GM06990 (cell line): ENCODE results near the gene TAS2R40.
A peak's percentile ranks its signal among the peaks of the same experiment; 100 is the strongest.
"Not testable (repeated sequence)": the region's sequence is repeated elsewhere in the genome, so short reads cannot be mapped to it uniquely, and the experiment has no call there.

Experiments
- DNase-seq: peaks from one replicate; pipeline ENCODE4 v3.0.0-alpha.2; 2011; ENCODE audit not compliant: insufficient read length; ENCODE audit errors: extremely low read depth
- H3K27me3 ChIP-seq: replicated peaks from 2 replicates; pipeline ENCODE4 v1.6.0; 2011; ENCODE audit warnings: low read length; ENCODE audit not compliant: control insufficient read depth, insufficient read depth
- H3K36me3 ChIP-seq: 2 replicates; pipeline ENCODE4 v1.5.1; 2011; ENCODE audit warnings: low read length; ENCODE audit not compliant: control insufficient read depth, insufficient read depth
- H3K4me3 ChIP-seq: replicated peaks from 2 replicates; pipeline ENCODE4 v1.5.1; 2011; ENCODE audit warnings: low read depth, mild to moderate bottlenecking, control low read depth, low read length
- TF ChIP-seq, protein P1 (sequence below): IDR thresholded peaks from 2 replicates; pipeline ENCODE4 v1.5.1; 2011; ENCODE audit warnings: low read length, control low read depth, mild to moderate bottlenecking, inconsistent platforms; ENCODE audit not compliant: insufficient read depth, poor library complexity, severe bottlenecking

TAS2R40 gene

DNA sequence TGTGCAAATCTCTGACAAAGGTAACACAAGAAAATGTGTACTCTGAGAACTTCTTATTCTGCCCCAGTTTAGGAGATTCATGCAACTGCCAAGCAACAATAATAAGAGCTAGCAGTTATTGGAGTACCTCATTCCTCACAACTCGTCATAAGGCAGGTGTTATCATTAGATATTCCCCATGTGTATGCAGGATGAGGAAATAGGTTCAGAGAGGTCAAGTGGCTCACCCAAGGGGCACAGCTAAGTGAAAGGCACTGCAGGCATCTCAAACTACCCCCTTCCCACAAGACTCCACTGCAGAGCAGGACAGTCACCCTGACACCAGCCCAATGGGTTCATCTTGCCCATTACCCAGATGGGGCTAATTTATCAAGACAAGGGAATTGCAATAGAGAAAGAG, 40.1 kb downstream of the TAS2R40 start:
- TF ChIP-seq, protein P1, sequence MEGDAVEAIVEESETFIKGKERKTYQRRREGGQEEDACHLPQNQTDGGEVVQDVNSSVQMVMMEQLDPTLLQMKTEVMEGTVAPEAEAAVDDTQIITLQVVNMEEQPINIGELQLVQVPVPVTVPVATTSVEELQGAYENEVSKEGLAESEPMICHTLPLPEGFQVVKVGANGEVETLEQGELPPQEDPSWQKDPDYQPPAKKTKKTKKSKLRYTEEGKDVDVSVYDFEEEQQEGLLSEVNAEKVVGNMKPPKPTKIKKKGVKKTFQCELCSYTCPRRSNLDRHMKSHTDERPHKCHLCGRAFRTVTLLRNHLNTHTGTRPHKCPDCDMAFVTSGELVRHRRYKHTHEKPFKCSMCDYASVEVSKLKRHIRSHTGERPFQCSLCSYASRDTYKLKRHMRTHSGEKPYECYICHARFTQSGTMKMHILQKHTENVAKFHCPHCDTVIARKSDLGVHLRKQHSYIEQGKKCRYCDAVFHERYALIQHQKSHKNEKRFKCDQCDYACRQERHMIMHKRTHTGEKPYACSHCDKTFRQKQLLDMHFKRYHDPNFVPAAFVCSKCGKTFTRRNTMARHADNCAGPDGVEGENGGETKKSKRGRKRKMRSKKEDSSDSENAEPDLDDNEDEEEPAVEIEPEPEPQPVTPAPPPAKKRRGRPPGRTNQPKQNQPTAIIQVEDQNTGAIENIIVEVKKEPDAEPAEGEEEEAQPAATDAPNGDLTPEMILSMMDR: no peak
- Histone ChIP-seq H3K36me3 (no peaks in the 10 kb centered on the region; the same call in 1 of the 2 replicates), H3K4me3 (no peak overlapping the region), H3K27me3 (no peaks in the 10 kb centered on the region)
- no peak for DNase-seq

DNA sequence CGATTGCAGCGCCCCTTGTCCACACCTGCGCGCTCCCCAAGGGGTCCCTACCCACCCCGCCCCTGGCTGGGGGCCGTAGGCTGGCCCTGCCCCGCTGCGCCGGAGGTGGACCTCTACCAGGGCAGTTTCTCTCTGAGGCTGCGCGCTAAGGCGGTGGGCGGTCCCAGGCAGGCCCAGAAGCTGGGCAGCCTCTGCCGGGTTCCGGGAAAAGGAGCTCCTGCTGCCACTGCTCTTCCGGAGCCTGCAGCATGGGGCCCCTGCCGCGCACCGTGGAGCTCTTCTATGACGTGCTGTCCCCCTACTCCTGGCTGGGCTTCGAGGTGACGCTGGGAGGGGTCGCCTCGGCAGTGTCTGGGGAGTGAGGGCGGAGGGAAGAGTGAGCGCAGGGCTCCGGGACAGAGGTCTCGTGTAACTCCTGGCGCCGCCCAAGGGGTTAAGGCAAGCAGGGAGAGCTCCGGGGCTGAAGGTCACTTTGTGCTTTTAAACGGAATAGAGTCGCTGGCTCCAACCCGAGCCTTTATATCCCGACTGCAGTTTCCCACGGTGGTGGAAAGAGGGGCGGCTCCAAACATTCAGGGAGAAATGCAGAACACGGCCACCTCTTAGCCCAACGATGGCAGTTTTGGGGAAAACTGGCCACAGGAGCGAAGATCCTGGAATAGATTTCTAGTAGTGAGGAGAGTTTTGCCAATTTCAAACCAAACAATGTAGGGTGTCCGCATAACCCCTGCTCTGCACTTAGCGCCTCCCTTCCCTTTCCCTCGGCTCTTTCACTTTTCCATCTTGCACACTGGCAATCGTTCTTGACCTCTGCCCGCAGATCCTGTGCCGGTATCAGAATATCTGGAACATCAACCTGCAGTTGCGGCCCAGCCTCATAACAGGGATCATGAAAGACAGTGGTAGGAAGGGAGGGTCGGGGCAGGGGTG, 41.7 kb downstream of the TAS2R40 start, which contains the start of gene GSTK1:
Gene GSTK1 (plus strand): TSS at position 176 of the 930 bp plus-strand sequence. CDS start 73 bp downstream, at position 249.
- peaks cover 2% of the 10 kb centered on the region for H3K36me3 ChIP-seq
- TF ChIP-seq, protein P1: no peak
- peak; percentile 77 for DNase-seq
- H3K4me3 ChIP-seq: peak within 1 kb of the TSS; percentile 80
- no peaks in the 10 kb centered on the region for H3K27me3 ChIP-seq

DNA sequence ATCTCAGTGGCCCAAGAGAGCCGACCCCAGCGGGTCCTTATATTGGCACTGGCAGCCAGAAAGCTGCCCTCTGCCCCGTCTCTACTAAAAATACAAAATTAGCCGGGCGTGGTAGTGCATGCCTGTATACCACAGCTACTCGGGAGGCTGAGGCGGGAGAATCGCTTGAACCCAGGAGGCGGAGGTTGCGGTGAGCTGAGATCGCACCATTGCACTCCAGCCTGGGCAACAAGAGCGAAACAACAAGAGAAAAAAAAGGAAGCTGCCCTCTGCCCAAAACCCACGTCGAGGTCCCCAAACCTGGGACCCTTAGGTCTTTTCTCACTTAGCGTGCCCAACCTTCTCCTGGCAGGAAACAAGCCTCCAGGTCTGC, 42.3 kb downstream of the TAS2R40 start:
- H3K27me3 ChIP-seq, DNase-seq, H3K36me3 ChIP-seq: not testable (repeated sequence)
- peak overlapping the region; percentile 80 for H3K4me3 ChIP-seq

DNA sequence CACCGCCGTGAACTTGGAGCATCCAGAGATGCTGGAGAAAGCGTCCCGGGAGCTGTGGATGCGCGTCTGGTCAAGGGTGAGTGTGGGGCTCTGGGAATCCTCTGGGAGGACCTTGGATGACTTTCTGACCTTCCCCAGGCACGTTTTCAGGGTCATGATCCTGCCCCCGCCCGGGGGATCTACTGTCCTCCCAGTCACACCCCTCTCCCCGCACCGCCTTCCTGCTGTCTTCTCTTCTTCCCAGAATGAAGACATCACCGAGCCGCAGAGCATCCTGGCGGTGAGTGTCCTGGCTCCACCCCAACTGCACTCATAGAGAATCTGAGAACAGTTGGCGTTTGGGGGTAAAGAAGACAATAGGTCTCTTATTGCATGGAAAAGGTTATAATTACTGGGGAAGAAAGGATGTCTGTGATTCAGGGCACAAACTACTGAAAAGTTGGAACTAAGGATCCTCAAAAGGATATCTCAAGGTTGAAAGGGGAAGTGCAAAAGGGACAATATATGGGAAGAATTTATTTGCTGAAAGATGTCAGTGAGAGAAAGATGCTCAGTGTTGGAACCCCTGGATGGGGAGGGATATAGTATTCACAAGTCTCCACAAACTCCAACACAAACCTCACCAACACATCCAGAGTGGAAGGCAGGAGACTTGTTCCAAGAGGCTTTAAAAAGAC, 43.3 kb downstream of the TAS2R40 start:
- no peaks in the 10 kb centered on the region for H3K27me3 ChIP-seq
- no peak for DNase-seq
- TF ChIP-seq, protein P1: no peak
- H3K36me3 ChIP-seq: peaks cover 4% of the 10 kb centered on the region
- no peak overlapping the region for H3K4me3 ChIP-seq

DNA sequence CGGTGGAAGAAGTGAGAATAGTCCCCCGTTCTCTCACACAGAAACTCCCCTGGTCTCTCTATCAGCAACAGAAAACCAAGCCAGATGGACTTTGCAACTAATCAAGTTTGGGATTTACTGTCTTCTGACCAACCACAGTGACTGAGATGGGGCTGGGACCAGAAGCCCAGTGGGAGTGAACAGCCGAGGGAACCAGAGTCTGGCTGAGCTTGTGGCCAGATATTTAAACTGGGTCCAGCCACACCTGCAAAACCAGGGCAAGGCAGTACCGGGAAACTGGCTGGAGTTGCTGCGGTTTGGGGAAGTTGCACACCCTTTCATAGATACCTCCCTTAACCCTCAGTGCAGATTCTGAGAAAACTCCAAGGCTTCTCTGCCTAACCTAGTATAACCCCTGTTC, 47.4 kb downstream of the TAS2R40 start:
- TF ChIP-seq, protein P1: no peak
- Histone ChIP-seq H3K4me3 (no peak overlapping the region), H3K27me3 (no peaks in the 10 kb centered on the region), H3K36me3 (peaks cover 4% of the 10 kb centered on the region)
- DNase-seq: no peak

DNA sequence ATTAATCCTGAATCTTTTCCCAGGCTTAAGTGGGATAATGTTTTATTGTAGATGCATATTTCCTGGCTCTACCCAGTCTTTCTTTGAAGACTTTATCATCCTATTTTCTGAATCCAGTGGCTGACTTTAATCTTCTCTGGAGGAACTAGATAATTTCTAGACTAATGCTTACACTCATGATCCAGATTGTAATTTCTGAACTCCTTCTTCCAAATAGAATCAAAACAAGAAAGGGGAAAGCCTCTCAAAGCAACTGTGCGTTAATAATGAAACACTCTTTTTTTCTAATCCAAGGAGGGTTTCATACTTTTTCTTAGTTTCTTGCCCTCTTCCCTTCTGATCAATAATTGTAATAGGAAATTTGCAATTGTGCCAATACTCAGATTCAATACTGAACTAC, 49.4 kb downstream of the TAS2R40 start:
- Histone ChIP-seq H3K27me3 (no peaks in the 10 kb centered on the region), H3K36me3 (peaks cover 4% of the 10 kb centered on the region), H3K4me3 (no peak overlapping the region)
- no peak for DNase-seq
- TF ChIP-seq, protein P1: no peak
